Hepatocyte (in vitro differentiated cells): ENCODE measurements around the gene MARCHF3. TPM values are rescaled to one million over a fixed set of nuclear protein-coding genes. Genes with fewer than 3 reads are reported as not detected.

ENCODE experiments used
- DNase-seq: peaks from one replicate; pipeline ENCODE4 v3.0.0-alpha.2; 2016; ENCODE audit warnings: low spot score
- H2AFZ ChIP-seq: fragments of 200-600 bp; sonication (generic); 2 replicates; pipeline ENCODE4 v1.6.0; 2016; ENCODE audit warnings: antibody characterized with exemption, mild to moderate bottlenecking
- H3K27ac ChIP-seq: fragments of 200-600 bp; sonication (generic); 2 replicates; pipeline ENCODE4 v1.5.1; 2016; ENCODE audit warnings: mild to moderate bottlenecking
- H3K27me3 ChIP-seq: fragments of 200-600 bp; sonication (generic); 2 replicates; pipeline ENCODE4 v1.6.1; 2016
- H3K36me3 ChIP-seq: fragments of 200-600 bp; sonication (generic); replicated peaks from 2 replicates; pipeline ENCODE4 v1.5.1; 2016; ENCODE audit warnings: low read depth; ENCODE audit not compliant: insufficient read depth
- H3K4me1 ChIP-seq: fragments of 200-600 bp; sonication (generic); 2 replicates; pipeline ENCODE4 v1.5.1; 2016; ENCODE audit warnings: mild to moderate bottlenecking, moderate library complexity; ENCODE audit not compliant: insufficient read depth
- H3K4me2 ChIP-seq: fragments of 200-600 bp; sonication (generic); 2 replicates; pipeline ENCODE4 v1.6.0; 2016
- H3K4me3 ChIP-seq: fragments of 200-600 bp; sonication (generic); 2 replicates; pipeline ENCODE4 v1.5.1; 2016; ENCODE audit warnings: mild to moderate bottlenecking
- H3K79me2 ChIP-seq: fragments of 200-600 bp; sonication (generic); 2 replicates; pipeline ENCODE4 v1.6.0; 2017; ENCODE audit warnings: mild to moderate bottlenecking
- H3K9me2 ChIP-seq: fragments of 200-600 bp; sonication (generic); replicated peaks from 2 replicates; pipeline ENCODE4 v1.6.0; 2017; ENCODE audit warnings: mild to moderate bottlenecking; ENCODE audit not compliant: insufficient read depth
- H3K9me3 ChIP-seq: fragments of 200-600 bp; sonication (generic); 2 replicates; pipeline ENCODE4 v1.5.1; 2016; ENCODE audit warnings: low read depth, mild to moderate bottlenecking
- H4K20me1 ChIP-seq: fragments of 200-600 bp; sonication (generic); 2 replicates; pipeline ENCODE4 v1.6.0; 2016; ENCODE audit warnings: mild to moderate bottlenecking; ENCODE audit not compliant: insufficient read depth, poor library complexity, severe bottlenecking
- CTCF ChIP-seq: fragments of 200-600 bp; sonication (generic); IDR thresholded peaks from 2 replicates; pipeline ENCODE4 v1.5.1; 2016; ENCODE audit warnings: antibody characterized with exemption, mild to moderate bottlenecking; ENCODE audit not compliant: poor library complexity
- EZH2 ChIP-seq: fragments of 200-600 bp; sonication (generic); IDR thresholded peaks from 2 replicates; pipeline ENCODE4 v1.6.1; 2016; ENCODE audit warnings: antibody characterized with exemption, mild to moderate bottlenecking, borderline replicate concordance
- EZH2phosphoT487 ChIP-seq: fragments of 200-600 bp; sonication (generic); IDR thresholded peaks from one replicate; pipeline ENCODE4 v1.6.1; 2018; ENCODE audit warnings: antibody characterized with exemption, mild to moderate bottlenecking, low read depth, moderate library complexity; ENCODE audit not compliant: unreplicated experiment, severe bottlenecking
- WGBS: methylation state at CpG from one replicate; pipeline ENCODE4 v1.1.6; 2016; ENCODE audit warnings: low lambda C conversion rate; ENCODE audit errors: missing lambda C conversion rate; 5-methylcytosine and 5-hydroxymethylcytosine counted together
- polyA plus RNA-seq: library from polyadenylated mRNA; unstranded; fragments of >200 nt; fragmentation: Nextera tagmentation; extraction: Ambion mirVana; gene quantifications from 2 replicates; pipeline ENCODE4 v1.2.1, GENCODE V29; 2016
- total RNA-seq: library from RNA; depleted of rRNA; stranded (reverse); fragments of >200 nt; gene quantifications from 2 replicates; pipeline ENCODE4 v1.2.3, GENCODE V29; 2014

MARCHF3 gene
- total and polyA plus RNA-seq, 2 experiments from 2014 or later = 9.4 to 20.4 TPM

DNA sequence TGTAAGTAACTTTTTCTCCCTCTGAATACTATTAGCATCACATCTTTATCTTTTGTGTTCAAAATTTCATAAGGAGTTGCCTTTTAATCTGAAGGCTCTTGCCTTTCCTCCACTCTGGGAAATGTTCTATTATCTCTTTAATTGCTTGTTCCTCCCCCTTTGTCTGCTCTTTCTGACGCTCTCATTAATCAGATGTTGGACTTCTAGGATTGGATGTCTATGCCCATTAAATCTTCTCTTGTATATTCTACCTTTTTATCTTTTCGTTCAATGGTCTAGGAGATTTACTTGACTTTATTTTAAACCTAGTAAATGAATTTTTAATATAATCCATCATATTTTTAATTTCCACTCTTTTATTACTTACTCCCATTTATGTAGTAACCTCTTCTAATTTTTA is 76.7 kb downstream of the MARCHF3 start:
- H3K4me3 ChIP-seq = no peak overlapping the region
- no peaks in the 10 kb centered on the region for H4K20me1 ChIP-seq
- H3K4me1 ChIP-seq = no peaks in the 10 kb centered on the region
- no peaks in the 10 kb centered on the region for H3K79me2 ChIP-seq
- H3K9me3 ChIP-seq = no peaks in the 10 kb centered on the region
- TF ChIP-seq CTCF (no peak), EZH2 (no peak), EZH2phosphoT487 (no peak)
- DNase-seq = no peak
- no peaks in the 10 kb centered on the region for H3K27me3 ChIP-seq
- H3K9me2 ChIP-seq = no peaks in the 10 kb centered on the region
- no peak overlapping the region for H3K4me2 ChIP-seq
- H2AFZ ChIP-seq = no peak overlapping the region
- WGBS = 83% methylated on average over 2 of the region's 2 CpGs
- no peaks in the 10 kb centered on the region for H3K36me3 ChIP-seq
- H3K27ac ChIP-seq = no peak overlapping the region

GRCh38 chr5:126949475-126949874 is 80.9 kb downstream of the MARCHF3 start:
- Histone ChIP-seq H3K4me1 (no peaks in the 10 kb centered on the region), H3K79me2 (no peaks in the 10 kb centered on the region), H4K20me1 (no peaks in the 10 kb centered on the region), H2AFZ (no peak overlapping the region), H3K27me3 (no peaks in the 10 kb centered on the region), H3K4me2 (no peak overlapping the region), H3K9me3 (no peaks in the 10 kb centered on the region), H3K4me3 (no peak overlapping the region), H3K27ac (no peak overlapping the region), H3K9me2 (no peaks in the 10 kb centered on the region), H3K36me3 (no peaks in the 10 kb centered on the region)
- no peak for DNase-seq
- WGBS = 86% methylated on average over 2 of the region's 2 CpGs
- TF ChIP-seq EZH2phosphoT487 (no peak), CTCF (no peak), EZH2 (no peak)

GRCh38 chr5:126948453-126948852 is 81.9 kb downstream of the MARCHF3 start:
- Histone ChIP-seq H3K9me3 (no peaks in the 10 kb centered on the region), H4K20me1 (no peaks in the 10 kb centered on the region), H3K4me2 (no peak overlapping the region), H3K27ac (no peak overlapping the region), H3K9me2 (no peaks in the 10 kb centered on the region), H3K4me3 (no peak overlapping the region), H2AFZ (no peak overlapping the region), H3K27me3 (no peaks in the 10 kb centered on the region), H3K79me2 (no peaks in the 10 kb centered on the region), H3K4me1 (no peaks in the 10 kb centered on the region), H3K36me3 (no peaks in the 10 kb centered on the region)
- 95% methylated on average over 6 of the region's 6 CpGs for WGBS
- no peak for TF ChIP-seq EZH2
- TF ChIP-seq CTCF = no peak
- TF ChIP-seq EZH2phosphoT487 = no peak
- DNase-seq = no peak

- Histone ChIP-seq H3K79me2 (no peaks in the 10 kb centered on the region), H3K27ac (no peak overlapping the region), H2AFZ (no peak overlapping the region), H3K9me3 (no peaks in the 10 kb centered on the region), H3K27me3 (no peaks in the 10 kb centered on the region), H3K4me1 (no peaks in the 10 kb centered on the region), H3K9me2 (no peaks in the 10 kb centered on the region), H4K20me1 (no peaks in the 10 kb centered on the region), H3K36me3 (no peaks in the 10 kb centered on the region), H3K4me3 (no peak overlapping the region), H3K4me2 (no peak overlapping the region)
- no peak for DNase-seq
- WGBS = 91% methylated on average over 3 of the region's 3 CpGs
- TF ChIP-seq EZH2 (no peak), EZH2phosphoT487 (no peak), CTCF (no peak)
Measured at GRCh38 chr5:126948011-126948355, 82.4 kb downstream of the MARCHF3 start.
